Measurements from ENCODE around the gene AFMID. TPM values are rescaled to one million over a fixed set of nuclear protein-coding genes. Genes with fewer than 3 reads are reported as not detected.

AFMID gene
- total RNA-seq, 2 donors from 2014 or later, result 18.8 to 44.0 TPM

DNA sequence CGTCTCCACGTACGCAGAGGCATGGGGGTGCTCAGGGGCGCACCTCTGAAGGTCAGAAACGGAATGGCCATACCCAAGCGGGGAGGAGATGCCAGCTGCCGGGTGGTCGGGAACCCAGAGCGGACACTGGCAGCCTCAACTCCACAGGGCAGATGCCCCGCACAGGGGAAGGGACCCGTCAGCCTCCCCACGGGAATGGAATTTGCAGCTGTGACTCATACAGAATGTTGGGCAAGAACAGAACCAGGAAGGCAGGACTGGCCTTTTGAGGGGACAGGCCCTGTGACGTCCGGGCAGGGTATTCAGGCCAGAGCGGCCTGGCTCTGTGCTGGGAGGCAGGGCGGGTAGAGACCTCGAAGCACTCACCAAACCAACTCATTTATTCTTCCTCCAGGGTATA, 7.8 kb upstream of the AFMID start:
- Histone ChIP-seq H3K9me3 (no peaks in the 10 kb centered on the region), H3K4me1 (ENCODE audit: control insufficient read depth in 1 of 2, low read depth in 2 of 2) (peaks cover 31 to 64% of the 10 kb centered on the region in 2 donors), H3K27ac (peak overlapping the region; percentile 90 to 94), H3K27me3 (replicated peaks; ENCODE audit: insufficient read depth) (no peaks in the 10 kb centered on the region), H3K4me3 (no peak overlapping the region), H3K36me3 (no peaks in the 10 kb centered on the region)
- TF ChIP-seq CTCF (IDR thresholded peaks at IDR 0.05), result no peak
- ATAC-seq (ENCODE audit: insufficient number of reproducible peaks, low FRiP score, low read depth), result peak; percentile 50
- peak; percentile 22 for DNase-seq (ENCODE audit: low spot score)

GRCh38 chr17:78180083-78180482, 7.1 kb upstream of the AFMID start:
- DNase-seq (ENCODE audit: low spot score) (no peak), ATAC-seq (ENCODE audit: insufficient number of reproducible peaks, low FRiP score, low read depth) (no peak)
- Histone ChIP-seq H3K36me3 (no peaks in the 10 kb centered on the region), H3K27ac (peak overlapping the region; percentile 90 to 94), H3K9me3 (no peaks in the 10 kb centered on the region), H3K4me1 (ENCODE audit: control insufficient read depth in 1 of 2, low read depth in 2 of 2) (peaks cover 30 to 64% of the 10 kb centered on the region in 2 donors), H3K27me3 (replicated peaks; ENCODE audit: insufficient read depth) (no peaks in the 10 kb centered on the region), H3K4me3 (peak overlapping the region; percentile 30)
- no peak for TF ChIP-seq CTCF (IDR thresholded peaks at IDR 0.05)

DNA sequence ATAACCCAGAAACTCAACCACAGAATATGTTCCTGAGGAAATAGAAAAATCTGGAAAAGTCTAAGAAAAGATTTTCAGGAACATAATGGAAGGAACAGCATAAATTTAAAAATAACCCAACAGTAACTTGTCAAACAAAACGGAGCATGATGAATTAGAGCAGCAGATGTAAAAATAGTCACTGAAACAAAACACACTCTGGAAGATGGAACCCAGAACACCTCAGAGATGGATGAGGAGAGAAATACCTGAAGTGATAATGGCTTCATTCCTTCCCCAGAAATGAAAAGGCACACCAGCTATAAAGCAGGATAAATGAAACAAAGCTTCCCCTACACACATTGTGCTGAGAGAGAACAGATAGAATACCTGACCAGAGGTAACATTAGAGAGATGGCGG, 6.7 kb upstream of the AFMID start:
- Histone ChIP-seq H3K27ac (peak overlapping the region; percentile 90 to 94), H3K9me3 (no peaks in the 10 kb centered on the region), H3K27me3 (replicated peaks; ENCODE audit: insufficient read depth) (no peaks in the 10 kb centered on the region), H3K4me1 (ENCODE audit: control insufficient read depth in 1 of 2, low read depth in 2 of 2) (peaks cover 30 to 64% of the 10 kb centered on the region in 2 donors), H3K36me3 (no peaks in the 10 kb centered on the region), H3K4me3 (peak overlapping the region; percentile 30)
- TF ChIP-seq CTCF (IDR thresholded peaks at IDR 0.05), result no peak
- ATAC-seq (ENCODE audit: insufficient number of reproducible peaks, low FRiP score, low read depth), result peak; percentile 18
- DNase-seq (ENCODE audit: low spot score), result no peak

DNA sequence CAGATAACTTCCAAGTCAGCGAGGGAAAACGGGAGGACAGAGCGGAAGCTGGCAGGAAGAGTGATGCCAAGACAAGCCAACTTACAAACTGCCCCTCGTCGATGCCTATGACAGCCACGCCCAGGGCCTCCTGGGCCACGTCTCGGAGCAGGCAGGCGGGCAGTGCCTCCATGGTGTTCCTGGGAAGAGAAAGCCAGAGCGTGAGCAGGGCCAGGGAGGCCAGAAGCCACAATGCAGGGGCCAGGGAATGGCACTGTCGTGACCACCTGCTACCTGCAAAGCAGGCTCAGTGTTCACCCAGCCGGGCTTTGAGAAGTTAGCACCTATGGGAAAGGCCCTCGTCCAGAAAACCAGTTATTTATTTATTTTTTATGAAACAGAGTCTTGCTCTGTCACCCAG, 4.7 kb upstream of the AFMID start:
- Histone ChIP-seq H3K4me3 (no peak overlapping the region), H3K36me3 (no peaks in the 10 kb centered on the region), H3K4me1 (ENCODE audit: control insufficient read depth in 1 of 2, low read depth in 2 of 2) (peaks cover 34 to 63% of the 10 kb centered on the region in 2 donors), H3K27ac (no peak overlapping the region), H3K27me3 (replicated peaks; ENCODE audit: insufficient read depth) (no peaks in the 10 kb centered on the region), H3K9me3 (no peaks in the 10 kb centered on the region)
- ATAC-seq (ENCODE audit: insufficient number of reproducible peaks, low FRiP score, low read depth), result no peak
- DNase-seq (ENCODE audit: low spot score), result no peak
- no peak for TF ChIP-seq CTCF (IDR thresholded peaks at IDR 0.05)

- peak overlapping the region; percentile 40 to 46 for H3K27ac ChIP-seq
- no peak for DNase-seq (ENCODE audit: low spot score)
Measured at GRCh38 chr17:78183916-78184315, 3.2 kb upstream of the AFMID start.

More at GRCh38 chr17:78183916-78184315, 3.2 kb upstream of the AFMID start:
- no peaks in the 10 kb centered on the region for H3K27me3 ChIP-seq (replicated peaks; ENCODE audit: insufficient read depth)
- no peak overlapping the region for H3K4me3 ChIP-seq
- H3K36me3 ChIP-seq, result no peaks in the 10 kb centered on the region
- no peaks in the 10 kb centered on the region for H3K9me3 ChIP-seq
- H3K4me1 ChIP-seq (ENCODE audit: control insufficient read depth in 1 of 2, low read depth in 2 of 2), result peaks cover 35 to 73% of the 10 kb centered on the region in 2 donors
- no peak for TF ChIP-seq CTCF (IDR thresholded peaks at IDR 0.05)
- no peak for ATAC-seq (ENCODE audit: insufficient number of reproducible peaks, low FRiP score, low read depth)
